PC-3 (cell line): Measurements from ENCODE around the gene MRPS34.

Experiments used
- EZH2 ChIP-seq: fragments of 300-600 bp; sonication (generic); IDR thresholded peaks from one replicate; pipeline ENCODE4 v1.6.1; 2017; ENCODE audit warnings: antibody characterized with exemption, mild to moderate bottlenecking, low read length; ENCODE audit not compliant: unreplicated experiment
- TF ChIP-seq, protein P1 (sequence below): fragments of 300-600 bp; sonication (generic); conservative IDR thresholded peaks from 2 replicates; pipeline ENCODE4 v1.5.1; 2017; ENCODE audit warnings: antibody characterized with exemption, low read depth, mild to moderate bottlenecking, low read length

DNA sequence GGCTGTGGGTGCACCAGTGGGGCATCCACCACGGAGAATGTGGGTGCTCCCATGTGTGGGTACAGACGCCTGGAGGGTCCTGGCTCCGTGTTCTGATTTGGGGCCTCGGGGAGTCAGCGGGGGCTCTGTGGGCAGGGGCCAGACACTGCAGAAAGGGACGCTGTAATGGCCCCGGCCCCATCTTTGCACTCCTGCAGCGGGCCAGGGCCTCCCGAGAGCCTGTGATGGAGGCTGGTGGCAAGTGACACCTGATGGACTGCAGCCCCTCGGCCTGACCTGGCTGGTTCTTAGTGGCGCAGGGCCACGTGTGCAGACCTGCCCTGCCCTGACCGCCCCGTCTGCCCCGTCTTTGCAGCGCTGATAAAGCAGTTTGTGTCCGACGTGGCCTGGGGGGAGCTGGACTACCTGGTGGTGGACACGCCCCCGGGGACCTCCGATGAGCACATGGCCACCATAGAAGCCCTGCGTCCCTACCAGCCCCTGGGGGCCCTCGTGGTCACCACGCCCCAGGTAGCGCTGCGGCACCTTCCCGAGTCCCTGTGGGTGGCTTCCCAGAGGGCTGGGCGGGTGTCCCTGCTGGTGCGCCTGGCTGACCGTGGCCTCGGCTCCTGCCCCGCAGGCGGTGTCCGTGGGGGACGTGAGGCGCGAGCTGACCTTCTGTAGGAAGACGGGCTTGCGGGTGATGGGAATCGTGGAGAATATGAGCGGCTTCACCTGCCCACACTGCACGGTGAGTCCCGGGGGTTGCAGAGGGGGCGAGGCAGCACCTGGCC is 14.6 kb upstream of the MRPS34 start:
- TF ChIP-seq, protein P1, sequence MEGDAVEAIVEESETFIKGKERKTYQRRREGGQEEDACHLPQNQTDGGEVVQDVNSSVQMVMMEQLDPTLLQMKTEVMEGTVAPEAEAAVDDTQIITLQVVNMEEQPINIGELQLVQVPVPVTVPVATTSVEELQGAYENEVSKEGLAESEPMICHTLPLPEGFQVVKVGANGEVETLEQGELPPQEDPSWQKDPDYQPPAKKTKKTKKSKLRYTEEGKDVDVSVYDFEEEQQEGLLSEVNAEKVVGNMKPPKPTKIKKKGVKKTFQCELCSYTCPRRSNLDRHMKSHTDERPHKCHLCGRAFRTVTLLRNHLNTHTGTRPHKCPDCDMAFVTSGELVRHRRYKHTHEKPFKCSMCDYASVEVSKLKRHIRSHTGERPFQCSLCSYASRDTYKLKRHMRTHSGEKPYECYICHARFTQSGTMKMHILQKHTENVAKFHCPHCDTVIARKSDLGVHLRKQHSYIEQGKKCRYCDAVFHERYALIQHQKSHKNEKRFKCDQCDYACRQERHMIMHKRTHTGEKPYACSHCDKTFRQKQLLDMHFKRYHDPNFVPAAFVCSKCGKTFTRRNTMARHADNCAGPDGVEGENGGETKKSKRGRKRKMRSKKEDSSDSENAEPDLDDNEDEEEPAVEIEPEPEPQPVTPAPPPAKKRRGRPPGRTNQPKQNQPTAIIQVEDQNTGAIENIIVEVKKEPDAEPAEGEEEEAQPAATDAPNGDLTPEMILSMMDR = no peak
- TF ChIP-seq EZH2 = no peak
